ENCODE measurements around the gene MCF2L.

The MCF2L gene

GRCh38 chr13:112968910-112969691 lies at the start of gene MCF2L:
Gene MCF2L, plus strand, starts transcription at chr13:112969214. Its CDS starts 166 bp downstream, at chr13:112969380.
- Histone ChIP-seq H3K9me3 (ENCODE audit: control insufficient read depth in 5 of 5, low read length in 5 of 5) (peaks cover 0 to 9% (median 0%) of the 10 kb centered on the region in 5 donors), H3K9ac (ENCODE audit: low read length in 5 of 5) (peak within 1 kb of the TSS in 1 of 5 donors; percentile 11), H3K4me1 (ENCODE audit: control insufficient read depth in 5 of 5, insufficient read depth in 5 of 5, low read length in 5 of 5) (peaks cover 3 to 38% (median 21%) of the 10 kb centered on the region in 5 donors), H3K27me3 (ENCODE audit: control insufficient read depth in 5 of 5, insufficient read depth in 4 of 5, low read length in 5 of 5) (peaks cover 24 to 58% (median 38%) of the 10 kb centered on the region in 5 donors), H3K27ac (ENCODE audit: low read depth, low read length) (no peak within 1 kb of the TSS), H3K4me3 (ENCODE audit: low read depth in 1 of 5, low read length in 5 of 5) (peak within 1 kb of the TSS in 4 of 5 donors; percentile 45 to 56 (median 51)), H3K36me3 (ENCODE audit: control insufficient read depth in 5 of 5, insufficient read depth in 5 of 5, low read length in 5 of 5) (no peaks in the 10 kb centered on the region)

GRCh38 chr13:112923962-112924361 lies 45.1 kb upstream of the MCF2L start:
- no peak overlapping the region for H3K27ac ChIP-seq (ENCODE audit: low read depth, low read length)
- no peak overlapping the region for H3K4me3 ChIP-seq (ENCODE audit: low read depth in 1 of 5, low read length in 5 of 5)
- peaks cover 0 to 4% (median 0%) of the 10 kb centered on the region in 5 donors for H3K9me3 ChIP-seq (ENCODE audit: control insufficient read depth in 5 of 5, low read length in 5 of 5)
- peaks cover 0 to 11% (median 4%) of the 10 kb centered on the region in 5 donors for H3K27me3 ChIP-seq (ENCODE audit: control insufficient read depth in 5 of 5, insufficient read depth in 4 of 5, low read length in 5 of 5)
- peaks cover 0 to 13% (median 7%) of the 10 kb centered on the region in 5 donors for H3K4me1 ChIP-seq (ENCODE audit: control insufficient read depth in 5 of 5, insufficient read depth in 5 of 5, low read length in 5 of 5)
- no peak overlapping the region for H3K9ac ChIP-seq (ENCODE audit: low read length in 5 of 5)
- H3K36me3 ChIP-seq (ENCODE audit: control insufficient read depth in 5 of 5, insufficient read depth in 5 of 5, low read length in 5 of 5), result no peaks in the 10 kb centered on the region

- peaks cover 0 to 4% (median 0%) of the 10 kb centered on the region in 5 donors for H3K9me3 ChIP-seq (ENCODE audit: control insufficient read depth in 5 of 5, low read length in 5 of 5)
- H3K4me1 ChIP-seq (ENCODE audit: control insufficient read depth in 5 of 5, insufficient read depth in 5 of 5, low read length in 5 of 5), result peaks cover 0 to 17% (median 11%) of the 10 kb centered on the region in 5 donors
- H3K36me3 ChIP-seq (ENCODE audit: control insufficient read depth in 5 of 5, insufficient read depth in 5 of 5, low read length in 5 of 5), result no peaks in the 10 kb centered on the region
- H3K9ac ChIP-seq (ENCODE audit: low read length in 5 of 5), result no peak overlapping the region
- H3K4me3 ChIP-seq (ENCODE audit: low read depth in 1 of 5, low read length in 5 of 5), result no peak overlapping the region
- peaks cover 0 to 14% (median 4%) of the 10 kb centered on the region in 5 donors for H3K27me3 ChIP-seq (ENCODE audit: control insufficient read depth in 5 of 5, insufficient read depth in 4 of 5, low read length in 5 of 5)
- H3K27ac ChIP-seq (ENCODE audit: low read depth, low read length), result no peak overlapping the region
Observed at GRCh38 chr13:112924365-112924764, 44.6 kb upstream of the MCF2L start.

- peaks cover 0 to 4% (median 0%) of the 10 kb centered on the region in 5 donors for H3K9me3 ChIP-seq (ENCODE audit: control insufficient read depth in 5 of 5, low read length in 5 of 5)
- H3K27me3 ChIP-seq (ENCODE audit: control insufficient read depth in 5 of 5, insufficient read depth in 4 of 5, low read length in 5 of 5), result peaks cover under 1 to 22% (median 10%) of the 10 kb centered on the region in 5 donors
- no peak overlapping the region for H3K27ac ChIP-seq (ENCODE audit: low read depth, low read length)
- no peak overlapping the region for H3K9ac ChIP-seq (ENCODE audit: low read length in 5 of 5)
- H3K4me3 ChIP-seq (ENCODE audit: low read depth in 1 of 5, low read length in 5 of 5), result no peak overlapping the region
- H3K36me3 ChIP-seq (ENCODE audit: control insufficient read depth in 5 of 5, insufficient read depth in 5 of 5, low read length in 5 of 5), result no peaks in the 10 kb centered on the region
- peaks cover 3 to 22% (median 21%) of the 10 kb centered on the region in 5 donors for H3K4me1 ChIP-seq (ENCODE audit: control insufficient read depth in 5 of 5, insufficient read depth in 5 of 5, low read length in 5 of 5)
Observed at GRCh38 chr13:112926003-112926402, 43.0 kb upstream of the MCF2L start.

- peaks cover 0 to 4% (median 0%) of the 10 kb centered on the region in 5 donors for H3K9me3 ChIP-seq (ENCODE audit: control insufficient read depth in 5 of 5, low read length in 5 of 5)
- H3K9ac ChIP-seq (ENCODE audit: low read length in 5 of 5), result no peak overlapping the region
- peaks cover 3 to 24% (median 22%) of the 10 kb centered on the region in 5 donors for H3K4me1 ChIP-seq (ENCODE audit: control insufficient read depth in 5 of 5, insufficient read depth in 5 of 5, low read length in 5 of 5)
- no peaks in the 10 kb centered on the region for H3K36me3 ChIP-seq (ENCODE audit: control insufficient read depth in 5 of 5, insufficient read depth in 5 of 5, low read length in 5 of 5)
- H3K4me3 ChIP-seq (ENCODE audit: low read depth in 1 of 5, low read length in 5 of 5), result no peak overlapping the region
- H3K27ac ChIP-seq (ENCODE audit: low read depth, low read length), result no peak overlapping the region
- H3K27me3 ChIP-seq (ENCODE audit: control insufficient read depth in 5 of 5, insufficient read depth in 4 of 5, low read length in 5 of 5), result peaks cover 4 to 25% (median 10%) of the 10 kb centered on the region in 5 donors
Observed at GRCh38 chr13:112926993-112927392, 42.0 kb upstream of the MCF2L start.

GRCh38 chr13:112928020-112928971 lies 40.7 kb upstream of the MCF2L start:
- H3K9ac ChIP-seq (ENCODE audit: low read length in 5 of 5), result no peak overlapping the region
- peak overlapping the region in 1 of 5 donors; percentile 31 for H3K4me3 ChIP-seq (ENCODE audit: low read depth in 1 of 5, low read length in 5 of 5)
- H3K27ac ChIP-seq (ENCODE audit: low read depth, low read length), result no peak overlapping the region
- H3K4me1 ChIP-seq (ENCODE audit: control insufficient read depth in 5 of 5, insufficient read depth in 5 of 5, low read length in 5 of 5), result peaks cover 3 to 24% (median 22%) of the 10 kb centered on the region in 5 donors
- H3K9me3 ChIP-seq (ENCODE audit: control insufficient read depth in 5 of 5, low read length in 5 of 5), result peaks cover 0 to 4% (median 0%) of the 10 kb centered on the region in 5 donors
- no peaks in the 10 kb centered on the region for H3K36me3 ChIP-seq (ENCODE audit: control insufficient read depth in 5 of 5, insufficient read depth in 5 of 5, low read length in 5 of 5)
- peaks cover 4 to 28% (median 10%) of the 10 kb centered on the region in 5 donors for H3K27me3 ChIP-seq (ENCODE audit: control insufficient read depth in 5 of 5, insufficient read depth in 4 of 5, low read length in 5 of 5)

GRCh38 chr13:112928972-112929782 lies 39.8 kb upstream of the MCF2L start:
- Histone ChIP-seq H3K27me3 (ENCODE audit: control insufficient read depth in 5 of 5, insufficient read depth in 4 of 5, low read length in 5 of 5) (peaks cover 4 to 31% (median 13%) of the 10 kb centered on the region in 5 donors), H3K4me1 (ENCODE audit: control insufficient read depth in 5 of 5, insufficient read depth in 5 of 5, low read length in 5 of 5) (peaks cover 3 to 24% (median 22%) of the 10 kb centered on the region in 5 donors), H3K9me3 (ENCODE audit: control insufficient read depth in 5 of 5, low read length in 5 of 5) (peaks cover 0 to 4% (median 0%) of the 10 kb centered on the region in 5 donors), H3K4me3 (ENCODE audit: low read depth in 1 of 5, low read length in 5 of 5) (peak overlapping the region in 3 of 5 donors; percentile 9 to 31 (median 22)), H3K9ac (ENCODE audit: low read length in 5 of 5) (no peak overlapping the region), H3K36me3 (ENCODE audit: control insufficient read depth in 5 of 5, insufficient read depth in 5 of 5, low read length in 5 of 5) (no peaks in the 10 kb centered on the region), H3K27ac (ENCODE audit: low read depth, low read length) (no peak overlapping the region)

- Histone ChIP-seq H3K4me1 (ENCODE audit: control insufficient read depth in 5 of 5, insufficient read depth in 5 of 5, low read length in 5 of 5) (peaks cover 3 to 24% (median 22%) of the 10 kb centered on the region in 5 donors), H3K36me3 (ENCODE audit: control insufficient read depth in 5 of 5, insufficient read depth in 5 of 5, low read length in 5 of 5) (no peaks in the 10 kb centered on the region), H3K9ac (ENCODE audit: low read length in 5 of 5) (no peak overlapping the region), H3K4me3 (ENCODE audit: low read depth in 1 of 5, low read length in 5 of 5) (peak overlapping the region in 2 of 5 donors; percentile 9 to 22), H3K27me3 (ENCODE audit: control insufficient read depth in 5 of 5, insufficient read depth in 4 of 5, low read length in 5 of 5) (peaks cover 4 to 34% (median 14%) of the 10 kb centered on the region in 5 donors), H3K27ac (ENCODE audit: low read depth, low read length) (no peak overlapping the region), H3K9me3 (ENCODE audit: control insufficient read depth in 5 of 5, low read length in 5 of 5) (peaks cover 0 to 4% (median 0%) of the 10 kb centered on the region in 5 donors)
Observed at GRCh38 chr13:112929783-112930055, 39.3 kb upstream of the MCF2L start.

- Histone ChIP-seq H3K9me3 (ENCODE audit: control insufficient read depth in 5 of 5, low read length in 5 of 5) (peaks cover 0 to 4% (median 0%) of the 10 kb centered on the region in 5 donors), H3K27me3 (ENCODE audit: control insufficient read depth in 5 of 5, insufficient read depth in 4 of 5, low read length in 5 of 5) (peaks cover 4 to 38% (median 14%) of the 10 kb centered on the region in 5 donors), H3K4me3 (ENCODE audit: low read depth in 1 of 5, low read length in 5 of 5) (no peak overlapping the region), H3K9ac (ENCODE audit: low read length in 5 of 5) (no peak overlapping the region), H3K4me1 (ENCODE audit: control insufficient read depth in 5 of 5, insufficient read depth in 5 of 5, low read length in 5 of 5) (peaks cover 3 to 24% (median 22%) of the 10 kb centered on the region in 5 donors), H3K36me3 (ENCODE audit: control insufficient read depth in 5 of 5, insufficient read depth in 5 of 5, low read length in 5 of 5) (no peaks in the 10 kb centered on the region), H3K27ac (ENCODE audit: low read depth, low read length) (no peak overlapping the region)
Observed at GRCh38 chr13:112930192-112930591, 38.8 kb upstream of the MCF2L start.

All from subcutaneous abdominal adipose tissue (tissue), 5 donors.